Left hindlimb (tissue), 1 donor: ENCODE results near the gene DDRGK1.
"Not testable (repeated sequence)": the region's sequence is repeated elsewhere in the genome, so short reads cannot be mapped to it uniquely, and the experiment has no call there.

ENCODE experiments used
- DNase-seq: peaks from one replicate; pipeline ENCODE4 v3.0.0-alpha.2; 2018

Gene DDRGK1

DNA sequence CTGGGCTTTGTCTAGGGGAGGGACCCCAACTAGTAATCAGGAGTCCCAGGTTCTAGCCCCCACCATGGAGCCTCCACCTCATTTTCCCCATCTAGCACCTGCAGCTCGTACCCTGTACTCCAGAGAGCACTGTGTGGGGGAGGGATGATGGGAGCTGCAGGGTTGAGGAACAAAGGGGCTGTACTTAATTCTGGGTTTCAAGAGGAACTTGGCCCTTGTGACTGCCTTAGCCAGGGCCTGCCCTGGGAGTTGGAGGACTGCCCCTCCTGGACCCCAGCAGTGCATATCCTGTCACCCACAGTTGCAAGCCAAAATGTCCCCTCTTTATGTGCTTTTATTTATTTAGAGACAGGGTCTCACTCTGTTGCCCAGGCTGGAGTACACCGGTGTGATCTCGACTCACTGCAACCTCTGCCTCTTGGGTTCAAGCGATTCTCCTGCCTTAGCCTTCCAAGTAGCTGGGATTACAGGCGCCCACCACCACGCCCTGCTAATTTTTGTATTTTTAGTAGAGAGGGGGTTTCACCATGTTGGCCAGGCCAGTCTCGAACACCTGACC, 11.0 kb upstream of the DDRGK1 start:
- DNase-seq, result not testable (repeated sequence)

DNA sequence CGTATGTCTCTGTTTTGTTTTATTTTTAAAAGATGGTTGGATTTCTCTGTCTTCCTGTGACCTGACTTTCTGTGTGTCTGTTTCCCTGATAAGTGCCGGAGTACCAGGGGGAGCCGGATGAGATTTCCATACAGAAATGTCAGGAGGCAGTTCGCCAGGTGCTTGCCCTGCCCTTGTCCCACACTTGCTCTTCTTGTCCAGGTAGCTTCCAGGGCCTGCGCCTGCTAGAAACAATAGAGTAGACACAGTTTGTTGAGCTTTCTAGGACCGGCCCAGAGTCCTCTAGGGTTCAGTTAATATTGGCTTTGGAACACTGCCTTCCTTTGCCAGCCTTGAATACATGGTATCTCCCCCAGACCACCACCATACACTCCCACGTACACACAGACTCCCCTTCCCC, 8.7 kb upstream of the DDRGK1 start:
- no peak for DNase-seq

DNA sequence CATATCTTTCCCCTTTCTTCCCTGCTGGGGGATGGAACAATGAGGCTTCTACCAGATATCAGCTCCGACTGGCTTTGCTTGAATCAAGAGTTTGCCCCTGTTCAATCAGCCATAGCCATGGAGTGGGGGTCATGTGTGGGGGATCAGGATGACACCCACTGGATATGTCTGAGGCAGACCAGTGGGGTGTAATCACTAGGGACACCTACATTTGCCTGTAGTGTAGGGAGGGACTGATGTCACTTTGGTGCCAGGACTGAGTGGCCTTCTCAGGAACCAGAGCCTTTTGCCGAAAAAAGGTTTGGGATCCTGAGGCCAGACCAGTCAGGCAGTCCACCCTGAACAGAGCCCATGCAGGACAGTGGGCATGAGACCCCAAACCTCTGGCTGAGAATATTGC, 5.9 kb upstream of the DDRGK1 start:
- DNase-seq, result no peak

DNA sequence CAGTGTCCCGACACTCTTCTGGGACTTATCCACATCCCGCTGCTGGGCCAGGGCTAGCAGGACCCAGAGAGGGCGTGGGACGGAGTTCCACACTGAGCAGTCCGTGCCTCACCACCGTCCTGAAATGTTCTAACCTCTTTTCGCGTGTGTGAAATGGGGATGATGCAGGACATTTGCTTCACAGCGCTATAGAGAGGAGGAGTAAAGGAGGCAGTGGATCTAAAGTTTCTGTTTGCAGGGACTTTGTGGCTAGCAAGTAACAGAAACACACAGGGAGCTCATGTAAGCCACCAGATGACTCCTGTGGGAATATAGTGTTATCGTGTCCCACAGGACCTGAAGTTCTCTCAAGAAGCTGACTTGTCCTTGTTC, 5.5 kb upstream of the DDRGK1 start:
- DNase-seq, result no peak

DNA sequence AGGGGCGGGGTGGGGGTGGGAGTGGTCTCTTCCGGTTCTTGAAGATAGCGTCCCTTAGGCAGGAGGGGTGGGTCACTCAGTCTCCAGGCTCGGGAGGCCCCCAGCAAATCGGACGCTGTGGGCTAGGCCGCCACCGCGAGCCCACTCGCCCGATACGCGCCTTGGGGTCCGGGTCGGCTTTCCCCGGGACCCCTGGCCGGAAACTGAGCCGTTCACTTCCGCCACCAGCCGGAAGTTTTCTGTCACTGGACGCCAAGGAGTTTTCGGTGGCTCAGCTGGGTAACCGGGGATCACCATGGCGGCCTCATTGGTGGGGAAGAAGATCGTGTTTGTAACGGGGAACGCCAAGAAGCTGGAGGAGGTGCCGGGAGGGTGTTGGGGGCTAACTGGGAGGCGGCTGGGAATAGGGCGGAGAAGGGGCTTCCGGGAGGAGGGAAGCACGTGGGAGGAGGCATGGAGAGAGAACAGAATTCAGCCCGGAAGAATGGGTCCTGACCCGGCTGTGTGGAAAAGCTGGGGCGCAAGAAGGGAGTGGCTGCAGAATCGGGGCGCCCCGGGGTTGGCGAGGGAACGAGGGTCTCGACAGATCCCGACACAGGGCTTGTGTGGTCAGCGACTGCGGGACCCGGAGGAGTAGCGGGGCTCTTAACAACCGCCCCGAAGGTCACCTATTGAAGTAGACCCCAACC, 4.9 kb upstream of the DDRGK1 start, which contains the start of gene ITPA:
TSS of gene ITPA (plus strand) at position 242 of the 689 bp plus-strand sequence. CDS start at position 296, 54 bp downstream.
- peak; percentile 71 for DNase-seq

DNA sequence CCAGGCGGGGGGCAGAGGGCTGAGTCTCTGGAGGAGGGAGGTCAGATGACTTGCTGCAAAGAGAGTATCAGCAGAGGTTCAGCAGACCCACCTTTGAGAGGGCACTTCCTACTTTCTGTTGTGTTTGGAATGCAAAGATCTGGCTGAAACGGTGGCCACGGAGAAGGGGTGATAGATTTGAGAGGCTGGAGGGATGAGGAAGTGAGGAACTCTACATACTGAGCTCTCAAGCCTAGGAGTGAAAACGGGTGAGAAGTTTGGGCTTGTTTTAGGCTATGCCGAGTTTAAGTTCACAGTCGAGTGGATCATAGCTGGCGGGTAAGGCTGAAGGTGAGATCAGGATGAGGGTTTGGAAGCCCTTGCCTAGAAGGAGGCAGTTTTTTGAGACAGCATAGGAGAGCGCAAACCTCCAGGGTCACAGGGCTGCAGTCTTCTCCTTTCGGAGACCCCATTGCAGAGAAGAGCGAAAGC, 4.3 kb upstream of the DDRGK1 start:
- DNase-seq, result no peak

DNA sequence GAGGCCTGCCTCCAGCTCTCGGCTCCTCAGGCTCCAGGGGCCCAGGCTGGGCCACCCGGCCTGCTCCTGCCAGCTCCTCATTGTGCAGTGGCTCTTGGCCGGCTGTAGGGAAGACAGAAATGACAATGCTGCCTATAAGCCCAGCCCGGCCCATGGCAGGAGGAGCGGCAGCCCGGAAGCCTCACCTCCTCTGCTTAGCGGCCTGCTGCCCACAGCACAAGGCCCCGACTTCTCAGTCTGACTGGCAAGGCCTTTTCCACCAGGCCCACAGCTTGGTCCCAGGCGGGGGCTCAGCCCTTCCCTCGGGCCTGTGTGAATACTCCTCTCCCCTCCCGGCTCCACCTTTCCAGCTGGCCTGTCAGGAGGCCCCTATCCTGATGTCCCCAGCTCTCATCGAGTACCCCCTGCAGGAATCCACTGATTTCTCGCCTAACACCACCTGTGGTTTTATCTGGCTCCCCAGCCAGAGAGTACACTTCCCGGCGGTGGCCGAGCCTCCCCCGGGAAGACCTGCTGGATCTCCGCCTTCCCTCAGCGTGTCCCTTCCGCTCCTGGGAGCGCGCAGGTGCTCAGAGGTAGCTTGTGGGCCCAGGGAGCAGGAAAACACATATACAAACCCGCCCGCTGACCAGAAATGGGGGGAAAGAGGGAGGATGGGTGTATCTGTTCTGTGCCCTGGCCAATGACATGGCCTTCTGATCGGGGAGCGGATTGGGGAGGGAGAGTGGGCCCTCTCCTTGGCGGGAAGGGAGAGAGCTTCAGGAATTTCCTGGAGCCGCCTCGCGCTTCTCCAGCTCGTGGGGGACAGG, 963 bp downstream of the DDRGK1 start:
- DNase-seq, result no peak

DNA sequence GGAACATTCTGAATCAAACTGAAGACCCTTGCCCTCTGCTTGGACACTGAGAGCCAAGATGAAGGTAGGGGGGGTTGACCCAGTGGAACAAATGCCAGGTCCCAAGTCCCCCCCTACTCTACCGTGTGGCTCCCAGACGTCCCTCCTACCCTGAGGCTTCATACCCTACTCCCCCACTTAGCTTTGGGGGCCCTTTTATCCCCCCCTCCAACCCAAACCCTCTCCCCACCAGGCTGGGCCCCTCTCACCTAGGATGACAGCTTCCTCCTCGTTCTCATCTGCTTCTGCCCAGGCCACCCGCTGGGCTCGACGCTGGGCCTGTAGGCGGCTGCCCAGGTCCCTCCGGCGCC, 1.5 kb downstream of the DDRGK1 start:
- DNase-seq, result no peak

DNA sequence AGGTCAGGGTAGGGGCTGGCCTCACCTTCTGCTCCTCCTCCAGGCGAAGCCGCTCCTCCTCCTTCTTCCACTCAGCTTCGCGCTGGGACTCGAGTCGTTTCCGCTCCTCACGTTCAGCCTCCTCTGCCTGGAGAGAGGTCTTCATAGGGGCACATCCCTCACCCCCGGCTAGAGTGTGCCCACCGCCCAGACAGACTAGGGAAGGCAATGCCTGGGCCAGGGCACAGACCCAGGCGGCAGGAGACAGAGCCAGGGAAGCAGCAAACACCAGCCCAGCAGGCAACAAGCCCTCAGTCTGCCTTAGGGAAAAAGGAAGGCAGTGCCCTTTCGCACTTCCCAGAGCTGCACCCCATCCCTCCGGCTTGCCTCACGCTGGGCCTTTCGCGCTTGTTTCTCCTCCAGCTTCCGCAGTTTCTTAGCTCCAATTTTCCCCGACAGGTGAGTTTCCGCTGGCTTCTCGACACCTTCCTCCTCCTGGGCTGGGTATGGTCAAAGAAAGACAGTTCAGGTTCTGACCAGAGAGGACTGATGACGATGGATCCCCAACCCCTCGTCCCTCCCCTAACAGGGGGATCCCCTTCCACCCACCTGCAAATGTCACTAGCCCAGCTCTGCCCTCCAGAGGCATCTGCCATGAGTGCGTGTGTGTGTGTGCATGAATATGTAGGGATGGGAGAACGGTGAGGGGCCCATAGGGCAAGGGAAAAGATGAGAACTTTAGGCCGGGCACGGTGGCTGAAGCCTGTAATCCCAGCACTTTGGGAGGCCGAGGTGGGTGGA, 4.3 kb downstream of the DDRGK1 start:
- DNase-seq, result no peak

DNA sequence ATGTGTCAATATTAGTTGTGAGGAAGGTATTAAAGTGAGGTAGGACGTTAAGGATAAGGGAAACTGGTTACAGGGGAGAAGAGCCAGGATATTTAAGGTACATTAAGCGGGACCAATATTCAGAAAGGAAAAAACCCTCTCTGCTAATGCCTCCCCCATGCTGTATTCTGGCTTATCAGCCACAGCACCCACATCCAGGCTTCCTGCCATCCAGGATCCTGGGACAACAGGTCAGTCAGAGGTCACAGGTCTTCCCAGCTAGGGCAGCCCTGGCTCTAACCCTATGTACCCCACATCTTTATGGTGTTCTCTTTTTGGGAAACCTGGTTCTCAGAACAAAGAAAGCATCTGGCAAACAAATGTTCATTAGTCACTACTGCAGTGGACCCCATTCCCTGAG, 5.3 kb downstream of the DDRGK1 start:
- DNase-seq, result no peak

DNA sequence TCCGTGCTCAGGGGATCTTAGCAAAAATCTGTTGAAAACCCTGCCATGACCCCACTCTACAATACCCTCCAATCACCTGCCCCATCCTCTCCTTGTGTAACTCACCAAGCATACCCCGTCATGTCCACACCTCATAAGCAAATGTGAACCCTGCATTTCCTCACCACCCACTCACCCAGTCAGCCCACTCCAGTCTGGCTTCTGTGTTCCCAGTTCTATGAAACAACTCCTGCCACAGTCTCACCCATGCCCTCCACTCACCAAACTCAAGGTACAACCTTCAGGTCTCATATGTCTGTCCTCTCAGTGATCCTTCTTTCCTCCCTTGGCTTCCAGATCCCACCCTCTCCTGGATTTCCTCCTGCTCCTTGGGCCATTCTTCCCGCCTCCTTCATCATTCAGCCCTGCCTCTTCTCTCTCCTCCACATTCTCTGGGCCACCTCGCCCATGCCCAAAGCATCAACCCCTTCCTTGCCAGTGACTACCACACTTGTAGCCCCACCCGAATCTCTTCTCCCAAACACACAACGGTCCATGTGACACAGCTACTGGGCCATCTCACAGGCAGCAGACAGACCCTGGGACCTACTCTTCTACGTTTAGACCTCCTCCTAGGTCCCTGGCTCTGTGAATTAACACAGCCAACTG, 8.8 kb downstream of the DDRGK1 start:
- DNase-seq, result no peak

DNA sequence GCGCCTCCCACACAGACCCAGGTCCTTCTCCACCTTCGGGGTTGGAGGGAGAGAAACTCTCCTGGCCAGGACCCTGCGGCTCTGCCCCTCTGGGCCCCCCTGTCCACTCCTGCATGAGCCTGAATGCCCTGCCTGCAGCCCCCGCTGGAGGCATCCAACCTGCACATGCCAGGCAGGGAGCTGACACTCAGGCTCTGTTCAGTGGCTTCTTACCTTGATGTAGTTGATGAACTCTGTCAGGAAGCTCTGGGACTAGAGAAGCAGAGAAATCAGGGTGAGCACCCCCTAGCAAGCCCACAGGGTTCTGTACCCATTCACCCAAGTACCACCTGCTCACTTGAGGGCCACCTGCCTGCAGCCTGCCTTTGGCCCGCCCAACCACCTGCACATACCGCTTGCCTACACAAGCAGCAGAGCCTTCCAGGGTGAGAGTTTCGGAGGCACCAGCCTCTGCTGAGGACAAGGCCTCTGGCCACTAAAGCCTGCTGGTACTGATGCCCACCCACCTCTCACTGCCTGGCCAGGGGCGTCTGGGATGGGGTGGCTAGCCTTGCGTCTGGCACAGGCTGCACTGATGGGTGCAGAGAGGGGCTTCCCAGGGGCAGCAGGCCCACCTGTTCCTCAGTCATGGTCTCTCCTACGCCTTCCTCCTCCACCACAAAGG, 9.7 kb downstream of the DDRGK1 start:
- no peak for DNase-seq

DNA sequence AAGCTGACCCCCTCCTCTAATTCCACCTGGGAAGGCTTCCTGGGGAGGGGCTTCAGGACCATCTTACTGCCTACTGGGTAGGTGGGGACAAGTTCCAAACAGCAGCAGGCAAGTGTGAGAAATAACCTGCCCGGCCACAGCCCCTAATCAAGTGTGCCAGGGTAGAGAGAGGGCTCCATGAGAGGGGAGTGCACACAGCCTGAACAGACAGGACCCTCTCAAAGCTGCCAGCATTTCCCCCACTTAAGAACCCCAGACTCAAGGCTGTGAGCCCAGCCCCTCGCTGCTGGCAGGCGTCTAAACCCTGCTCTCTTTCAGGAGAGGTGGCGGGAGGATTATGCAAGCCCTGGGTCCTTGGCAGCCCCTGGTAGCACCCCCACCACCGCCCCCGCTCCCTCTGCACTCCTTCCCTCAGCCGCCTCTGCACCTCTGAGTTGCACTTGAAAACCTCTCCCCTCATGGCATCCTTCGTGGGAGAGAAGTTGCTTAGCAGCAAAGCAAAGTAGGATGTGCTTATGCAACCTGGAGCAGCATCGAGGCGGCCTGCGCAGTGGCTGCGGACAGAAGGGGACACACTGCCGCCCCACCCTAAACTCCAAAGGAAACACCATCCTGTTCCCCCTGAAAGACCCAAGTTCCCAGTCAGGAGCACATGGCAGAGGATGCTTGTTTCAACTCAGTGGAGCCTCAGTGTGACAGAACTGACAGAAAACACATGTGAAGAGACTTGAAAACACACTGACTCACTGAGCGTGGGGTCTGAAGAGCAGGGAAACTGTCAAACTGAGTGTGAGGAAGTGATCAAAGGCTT, 10.5 kb downstream of the DDRGK1 start:
- no peak for DNase-seq

DNA sequence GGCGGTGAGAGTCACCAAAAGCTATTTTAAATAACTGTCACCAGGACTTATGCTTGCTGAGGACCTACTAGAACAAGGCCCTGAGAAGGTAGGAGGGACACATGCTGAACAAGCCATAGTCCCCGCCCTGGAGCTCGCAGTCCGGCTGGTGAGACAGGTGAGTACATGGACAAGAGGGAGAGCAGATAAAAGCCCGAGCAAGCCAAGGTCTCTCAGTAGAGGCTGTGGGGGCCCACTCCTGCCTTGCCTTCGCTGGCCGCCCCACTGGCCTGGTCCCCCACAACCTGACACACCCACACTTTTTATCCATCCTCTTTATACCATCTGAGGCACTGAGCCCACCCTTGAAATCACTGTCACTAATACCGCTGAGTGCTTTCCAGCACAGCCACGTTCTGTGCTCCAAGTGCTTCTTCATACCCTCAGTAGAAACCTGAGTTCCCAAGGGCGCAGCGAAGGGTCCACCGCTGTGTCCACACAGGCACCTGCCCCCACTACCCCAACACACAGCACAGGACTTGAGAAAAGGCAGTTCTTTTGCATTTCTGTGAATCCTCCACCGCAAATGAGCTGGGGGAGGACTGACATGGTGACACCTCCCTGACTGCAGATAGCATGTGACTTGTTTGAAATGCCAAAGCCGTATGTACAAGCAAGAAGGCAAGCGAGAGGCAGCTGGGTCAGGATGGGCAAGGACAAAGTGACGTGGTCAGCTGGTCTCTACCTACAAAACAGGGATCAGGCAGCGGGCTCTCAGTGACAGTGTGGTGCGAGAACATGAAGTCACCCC, 12.1 kb downstream of the DDRGK1 start:
- no peak for DNase-seq

DNA sequence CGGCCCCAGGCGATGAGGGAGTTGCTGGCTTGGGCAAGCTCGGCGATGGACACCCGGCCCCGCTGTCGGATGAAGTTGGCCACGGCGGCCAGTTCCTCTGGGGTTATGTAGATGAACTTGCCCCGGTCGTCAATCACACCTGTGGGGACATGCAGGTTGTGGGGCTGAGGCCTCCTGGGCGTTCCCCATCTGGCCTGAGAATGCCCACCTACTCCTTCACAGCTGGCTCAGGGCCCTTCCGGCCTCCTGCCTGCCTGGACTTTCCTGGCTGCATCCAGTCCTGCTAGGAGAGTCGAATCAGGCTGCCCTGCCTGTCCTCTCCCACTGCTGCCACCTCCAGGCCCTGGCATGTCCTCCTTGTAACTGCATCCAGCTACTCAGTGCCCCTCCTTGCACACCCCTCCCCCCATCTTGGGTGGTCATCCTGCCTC, 13.8 kb downstream of the DDRGK1 start:
- no peak for DNase-seq

DNA sequence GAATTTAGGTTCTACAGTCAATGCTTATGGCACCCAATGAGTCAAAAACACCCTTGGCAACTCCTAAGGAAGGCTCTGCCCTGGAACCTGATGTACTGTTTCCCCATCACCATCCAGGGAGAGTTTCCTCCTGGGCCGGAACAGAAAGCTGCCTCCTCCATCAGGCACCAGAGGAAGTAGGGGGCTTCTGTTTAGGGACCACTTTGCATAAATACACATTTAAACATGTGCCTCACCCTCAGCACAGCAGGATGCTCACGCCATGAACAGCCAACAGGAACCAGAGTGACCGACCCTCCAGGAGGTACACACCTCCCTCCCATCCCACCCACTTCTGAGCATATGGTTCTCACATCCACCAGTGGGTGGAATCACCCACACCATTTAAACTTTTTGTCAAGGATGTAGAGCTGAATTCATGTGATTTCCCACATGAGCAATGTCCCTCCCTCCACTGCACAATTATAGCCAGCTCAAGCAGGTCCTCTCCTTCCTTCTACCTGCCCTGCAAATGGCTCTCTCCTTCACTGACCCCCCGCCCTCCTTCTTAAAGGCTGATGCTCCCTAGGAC, 14.8 kb downstream of the DDRGK1 start:
- no peak for DNase-seq

DNA sequence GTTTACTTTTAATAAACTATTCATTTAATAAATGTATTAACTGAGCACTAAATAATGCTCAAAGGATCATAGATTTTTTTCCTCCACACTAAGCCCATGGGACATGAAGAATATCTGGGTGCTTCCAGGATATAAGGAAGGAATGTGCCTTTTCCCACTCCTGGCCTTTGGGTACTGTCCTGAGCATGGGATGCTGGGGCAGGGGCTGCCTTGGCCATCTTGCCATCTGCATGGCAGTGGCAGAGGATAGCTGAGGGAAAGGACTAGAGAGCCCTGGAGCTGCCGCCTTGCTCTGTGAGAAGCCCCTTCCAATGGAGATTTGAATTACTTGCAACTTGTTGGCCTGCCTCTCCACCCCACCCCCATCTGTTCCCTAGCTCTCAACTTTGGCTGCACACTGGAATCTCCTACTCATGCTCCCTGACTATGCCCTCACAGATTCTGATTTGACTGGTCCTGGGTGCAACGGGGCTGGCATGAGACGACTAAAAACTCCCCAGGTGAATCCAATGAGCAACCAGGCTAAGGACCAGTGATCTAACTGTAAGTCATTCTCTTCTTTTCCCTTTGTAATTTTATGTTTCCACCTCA, 15.6 kb downstream of the DDRGK1 start:
- DNase-seq, result no peak

DNA sequence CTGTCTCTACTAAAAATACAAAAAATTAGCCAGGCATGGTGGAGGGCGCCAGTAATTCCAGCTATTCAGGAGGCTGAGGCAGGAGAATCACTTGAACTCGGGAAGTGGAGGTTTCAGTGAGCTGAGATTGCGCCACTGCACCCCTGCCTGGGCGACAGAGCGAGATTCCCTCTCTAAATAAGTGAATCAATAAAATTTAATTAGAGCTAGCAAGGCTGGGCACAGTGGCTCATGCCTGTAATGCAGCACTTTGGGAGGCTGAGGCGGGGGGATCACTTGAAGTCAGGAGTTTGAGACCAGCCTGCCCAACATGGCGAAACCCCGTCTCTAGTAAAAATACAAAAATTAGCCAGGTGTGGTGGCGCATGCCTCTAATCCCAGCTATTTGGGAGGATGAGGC, 16.6 kb downstream of the DDRGK1 start:
- DNase-seq, result not testable (repeated sequence)

DNA sequence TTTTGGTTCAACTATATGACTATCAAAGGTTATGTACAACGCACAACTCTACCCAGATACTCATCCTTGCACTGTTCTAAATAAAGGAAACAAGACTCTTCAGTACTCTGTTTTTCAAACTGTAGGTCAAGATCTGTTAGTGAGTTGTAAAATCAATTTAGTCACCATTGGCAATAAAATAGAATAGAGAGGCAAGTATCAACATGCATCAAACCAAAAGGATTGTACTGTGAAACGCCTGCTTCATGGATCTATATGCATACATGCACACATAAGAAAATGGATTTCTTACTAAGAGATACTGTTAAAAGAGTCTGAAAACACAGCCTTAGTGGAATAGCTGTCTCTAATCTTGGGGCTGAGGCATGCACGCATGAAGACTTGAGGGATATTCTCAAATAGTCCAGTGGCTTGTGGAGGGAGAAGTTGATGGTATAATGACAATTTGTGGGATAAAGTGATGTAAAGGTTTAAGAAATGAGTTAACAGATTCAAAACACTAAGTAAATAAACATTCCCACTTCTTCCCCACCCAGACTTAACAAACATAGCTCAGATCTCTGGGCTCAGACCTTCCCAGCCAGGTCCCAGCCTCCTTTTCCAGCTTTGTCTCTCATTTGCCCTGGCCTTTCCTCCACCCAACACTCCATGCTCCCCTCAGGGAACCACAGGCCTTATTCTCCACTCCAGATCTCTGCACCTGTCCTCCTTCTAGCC, 20.4 kb downstream of the DDRGK1 start:
- DNase-seq, result no peak
